K562 (cell line): ENCODE results near the gene SREBF1. TPM values are rescaled to one million over a fixed set of nuclear protein-coding genes. Genes with fewer than 3 reads are reported as not detected.

Experiments
- BACH1 ChIP-seq: fragments of 200-800 bp; sonication (Bioruptor generic); IDR thresholded peaks from 2 replicates; pipeline ENCODE4 v1.6.1; 2016; ENCODE audit warnings: missing genetic modification characterization, missing compliant biosample characterization
- BRD4 ChIP-seq: fragments of 200-600 bp; sonication (generic); IDR thresholded peaks from 2 replicates; pipeline ENCODE4 v1.6.1; 2017; ENCODE audit warnings: inconsistent platforms
- CCAR2 ChIP-seq: fragments of 200-400 bp; formaldehyde crosslinking; IDR thresholded peaks from 2 replicates; pipeline ENCODE4 v1.6.1; 2017; ENCODE audit warnings: mild to moderate bottlenecking, low read depth, low read length
- FOXP1 ChIP-seq: sonication (generic); formaldehyde crosslinking; IDR thresholded peaks from 2 replicates; pipeline ENCODE4 v1.8.0; 2022; ENCODE audit warnings: mild to moderate bottlenecking, missing genetic modification reagents
- HDAC1 ChIP-seq, 2 experiments: fragments of 450-650 bp; IDR thresholded peaks; 2 replicates each; pipeline ENCODE4 v1.6.1; 2016 to 2017; ENCODE audit warnings: inconsistent platforms in 1 of 2, mild to moderate bottlenecking in 1 of 2, moderate library complexity in 1 of 2
- HMGN3 ChIP-seq: IDR thresholded peaks from 2 replicates; pipeline ENCODE4 v1.6.1; 2011; ENCODE audit warnings: borderline replicate concordance, low read depth, mild to moderate bottlenecking, mixed read lengths, low read length; ENCODE audit not compliant: insufficient read length; ENCODE audit errors: extremely low read depth
- KAT2B ChIP-seq: IDR thresholded peaks from one replicate; pipeline ENCODE4 v1.6.1; 2012; ENCODE audit warnings: low read depth, mild to moderate bottlenecking, control low read depth, inconsistent platforms, low read length, moderate library complexity
- KLF6 ChIP-seq: fragments of 250-450 bp; sonication (Bioruptor Pico); IDR thresholded peaks from 2 replicates; pipeline ENCODE4 v1.4.0; 2020; ENCODE audit warnings: mild to moderate bottlenecking, moderate library complexity, borderline replicate concordance
- NFYB ChIP-seq: IDR thresholded peaks from 2 replicates; pipeline ENCODE4 v1.6.1; 2011; ENCODE audit warnings: mild to moderate bottlenecking, moderate library complexity; ENCODE audit not compliant: insufficient read length; ENCODE audit errors: extremely low read depth
- PTBP1 ChIP-seq: fragments of 200-400 bp; formaldehyde crosslinking; IDR thresholded peaks from 2 replicates; pipeline ENCODE4 v1.6.1; 2017; ENCODE audit warnings: low read depth, low read length
- SMARCA4 ChIP-seq: fragments of 450-650 bp; IDR thresholded peaks from 2 replicates; pipeline ENCODE4 v1.6.1; 2016
- TCFL5 ChIP-seq: fragments of 250-450 bp; sonication (Bioruptor Pico); conservative IDR thresholded peaks from 2 replicates; pipeline ENCODE4 v1.6.1; 2021; ENCODE audit warnings: mild to moderate bottlenecking, moderate library complexity, matching md5 sums
- TFAM ChIP-seq: fragments of 250-450 bp; sonication (Bioruptor Pico); conservative IDR thresholded peaks from 2 replicates; pipeline ENCODE4 v1.5.0; 2021; ENCODE audit warnings: mild to moderate bottlenecking, moderate library complexity
- ZNF24 ChIP-seq: fragments of 450-650 bp; IDR thresholded peaks from 2 replicates; pipeline ENCODE4 v1.6.1; 2016
- ZNF263 ChIP-seq: sonication (generic); formaldehyde crosslinking; IDR thresholded peaks from 2 replicates; pipeline ENCODE4 v1.8.0; 2022; ENCODE audit warnings: mild to moderate bottlenecking, missing genetic modification reagents, borderline replicate concordance
- ZNF354B ChIP-seq: fragments of 250-450 bp; sonication (Bioruptor Pico); IDR thresholded peaks from 2 replicates; pipeline ENCODE4 v1.4.0; 2020
- ZNF561 ChIP-seq: fragments of 450-650 bp; formaldehyde crosslinking; conservative IDR thresholded peaks from 2 replicates; pipeline ENCODE4 v1.4.0; 2020; ENCODE audit warnings: mild to moderate bottlenecking, moderate library complexity
- ZNF76 ChIP-seq: fragments of 250-450 bp; sonication (Bioruptor Pico); IDR thresholded peaks from 2 replicates; pipeline ENCODE4 v1.4.0; 2020; ENCODE audit warnings: mild to moderate bottlenecking, moderate library complexity, borderline replicate concordance
- ZNF766 ChIP-seq: fragments of 200-800 bp; sonication (Bioruptor generic); conservative IDR thresholded peaks from 2 replicates; pipeline ENCODE4 v1.6.1; 2016; ENCODE audit warnings: missing genetic modification characterization, missing compliant biosample characterization
- ZZZ3 ChIP-seq: fragments of 450-650 bp; IDR thresholded peaks from 2 replicates; pipeline ENCODE4 v1.6.1; 2016; ENCODE audit warnings: antibody characterized with exemption, mild to moderate bottlenecking, moderate library complexity
- polyA plus RNA-seq, 8 experiments: library from polyadenylated mRNA; depleted of rRNA in 4 of 8; stranded (reverse) in 5 of 8; unstranded in 3 of 8; fragments of >200 nt; fragmentation: Nextera tagmentation in 2 of 8; fragmentation: Illumina TruSeq in 1 of 8; extraction: Ambion mirVana in 2 of 8; extraction: Trizol in 1 of 8; gene quantifications; 2 replicates each; pipeline versions ENCODE4 v1.2.1 to v1.2.3, GENCODE V29; 2011 to 2014; ENCODE audit warnings: inconsistent platforms in 1 of 8, missing spikeins in 1 of 8
- total RNA-seq, 7 experiments: library from RNA; depleted of rRNA in 6 of 7; stranded (reverse); fragments of >200 nt in 6 of 7; fragmentation: Illumina TruSeq in 2 of 7; extraction: Trizol in 2 of 7; gene quantifications; 2 replicates each; pipeline versions ENCODE4 v1.2.1 to v1.2.3, GENCODE V29; 2011 to 2021; ENCODE audit warnings: low replicate concordance in 1 of 7
- TF ChIP-seq, protein P1 (sequence below): fragments of 200-800 bp; sonication (Bioruptor generic); IDR thresholded peaks from 2 replicates; pipeline ENCODE4 v1.6.1; 2016; ENCODE audit warnings: missing genetic modification characterization, missing compliant biosample characterization
- TF ChIP-seq, protein P2 (sequence below), 3 experiments: IDR thresholded peaks in 2 of 3; conservative IDR thresholded peaks in 1 of 3; 2 replicates each; pipeline ENCODE4 v1.5.1; 2011 to 2012; ENCODE audit warnings: low read length in 3 of 3, mild to moderate bottlenecking in 3 of 3, control low read depth in 2 of 3, improper control_type of control experiment in 1 of 3, inconsistent platforms in 1 of 3, low read depth in 1 of 3, mixed read lengths in 1 of 3, moderate library complexity in 1 of 3; ENCODE audit not compliant: insufficient read depth in 2 of 3
- TF ChIP-seq, protein P3 (sequence below): sonication (generic); formaldehyde crosslinking; IDR thresholded peaks from 2 replicates; pipeline ENCODE4 v1.8.1; 2023; ENCODE audit warnings: mild to moderate bottlenecking, missing genetic modification reagents

SREBF1 gene
- total and polyA plus RNA-seq, 9 of the 15 experiments (the other 6 are each of a cell fraction or from before 2014, with no cell fraction given) = 1.6 to 169 (median 69.4) TPM

DNA sequence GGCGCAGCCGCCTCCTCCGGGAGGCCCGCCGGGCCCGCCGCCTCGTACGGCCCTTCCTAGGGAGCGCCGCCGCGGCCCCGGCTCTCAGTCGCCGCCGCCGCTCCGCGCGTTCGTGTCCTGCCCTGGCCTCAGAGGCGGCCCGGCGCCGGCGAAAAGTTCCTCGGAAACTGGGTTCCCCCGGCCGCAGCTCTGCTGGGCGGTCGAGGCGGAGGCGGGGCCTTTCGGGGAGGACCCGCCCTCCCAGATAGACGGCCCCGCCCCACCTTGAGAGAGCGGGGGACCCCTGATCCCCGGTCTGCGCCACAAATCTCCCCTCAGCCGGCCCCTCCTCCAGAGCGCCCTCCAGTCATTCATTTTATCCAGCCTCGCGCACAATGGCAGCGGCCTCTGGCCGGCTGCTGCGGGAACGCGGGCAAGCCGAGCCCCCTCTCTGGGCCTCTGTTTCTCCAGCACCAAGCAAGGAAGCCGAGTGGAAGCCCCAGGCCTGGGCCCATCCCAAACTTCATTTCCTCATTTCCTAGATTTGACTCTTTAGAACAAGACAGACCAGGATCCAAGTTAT lies at the start of gene SREBF1 (continued):
- TF ChIP-seq TCFL5 (CRISPR knock-in tag) = no peak
- no peak for TF ChIP-seq BACH1 (tag)
- TF ChIP-seq FOXP1 (CRISPR knock-in tag) = no peak
- no peak for TF ChIP-seq ZZZ3
- TF ChIP-seq, protein P1, sequence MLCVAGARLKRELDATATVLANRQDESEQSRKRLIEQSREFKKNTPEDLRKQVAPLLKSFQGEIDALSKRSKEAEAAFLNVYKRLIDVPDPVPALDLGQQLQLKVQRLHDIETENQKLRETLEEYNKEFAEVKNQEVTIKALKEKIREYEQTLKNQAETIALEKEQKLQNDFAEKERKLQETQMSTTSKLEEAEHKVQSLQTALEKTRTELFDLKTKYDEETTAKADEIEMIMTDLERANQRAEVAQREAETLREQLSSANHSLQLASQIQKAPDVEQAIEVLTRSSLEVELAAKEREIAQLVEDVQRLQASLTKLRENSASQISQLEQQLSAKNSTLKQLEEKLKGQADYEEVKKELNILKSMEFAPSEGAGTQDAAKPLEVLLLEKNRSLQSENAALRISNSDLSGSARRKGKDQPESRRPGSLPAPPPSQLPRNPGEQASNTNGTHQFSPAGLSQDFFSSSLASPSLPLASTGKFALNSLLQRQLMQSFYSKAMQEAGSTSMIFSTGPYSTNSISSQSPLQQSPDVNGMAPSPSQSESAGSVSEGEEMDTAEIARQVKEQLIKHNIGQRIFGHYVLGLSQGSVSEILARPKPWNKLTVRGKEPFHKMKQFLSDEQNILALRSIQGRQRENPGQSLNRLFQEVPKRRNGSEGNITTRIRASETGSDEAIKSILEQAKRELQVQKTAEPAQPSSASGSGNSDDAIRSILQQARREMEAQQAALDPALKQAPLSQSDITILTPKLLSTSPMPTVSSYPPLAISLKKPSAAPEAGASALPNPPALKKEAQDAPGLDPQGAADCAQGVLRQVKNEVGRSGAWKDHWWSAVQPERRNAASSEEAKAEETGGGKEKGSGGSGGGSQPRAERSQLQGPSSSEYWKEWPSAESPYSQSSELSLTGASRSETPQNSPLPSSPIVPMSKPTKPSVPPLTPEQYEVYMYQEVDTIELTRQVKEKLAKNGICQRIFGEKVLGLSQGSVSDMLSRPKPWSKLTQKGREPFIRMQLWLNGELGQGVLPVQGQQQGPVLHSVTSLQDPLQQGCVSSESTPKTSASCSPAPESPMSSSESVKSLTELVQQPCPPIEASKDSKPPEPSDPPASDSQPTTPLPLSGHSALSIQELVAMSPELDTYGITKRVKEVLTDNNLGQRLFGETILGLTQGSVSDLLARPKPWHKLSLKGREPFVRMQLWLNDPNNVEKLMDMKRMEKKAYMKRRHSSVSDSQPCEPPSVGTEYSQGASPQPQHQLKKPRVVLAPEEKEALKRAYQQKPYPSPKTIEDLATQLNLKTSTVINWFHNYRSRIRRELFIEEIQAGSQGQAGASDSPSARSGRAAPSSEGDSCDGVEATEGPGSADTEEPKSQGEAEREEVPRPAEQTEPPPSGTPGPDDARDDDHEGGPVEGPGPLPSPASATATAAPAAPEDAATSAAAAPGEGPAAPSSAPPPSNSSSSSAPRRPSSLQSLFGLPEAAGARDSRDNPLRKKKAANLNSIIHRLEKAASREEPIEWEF = no peak
- no peak for TF ChIP-seq ZNF561 (CRISPR knock-in tag)
- no peak for TF ChIP-seq KAT2B
- TF ChIP-seq KLF6 (CRISPR knock-in tag) = no peak
- TF ChIP-seq HMGN3 = no peak
- TF ChIP-seq HDAC1 (IDR thresholded peaks at IDR 0.05) = no peak
- no peak for TF ChIP-seq ZNF766 (CRISPR knock-in tag)
- TF ChIP-seq BRD4 = no peak
- no peak; the same call in 1 of the 2 replicates for TF ChIP-seq SMARCA4
- TF ChIP-seq ZNF263 (CRISPR knock-in tag) = no peak
- no peak for TF ChIP-seq NFYB
- no peak for TF ChIP-seq CCAR2
- TF ChIP-seq PTBP1 = no peak
- TF ChIP-seq ZNF76 (CRISPR knock-in tag) = no peak
- TF ChIP-seq, protein P2, sequence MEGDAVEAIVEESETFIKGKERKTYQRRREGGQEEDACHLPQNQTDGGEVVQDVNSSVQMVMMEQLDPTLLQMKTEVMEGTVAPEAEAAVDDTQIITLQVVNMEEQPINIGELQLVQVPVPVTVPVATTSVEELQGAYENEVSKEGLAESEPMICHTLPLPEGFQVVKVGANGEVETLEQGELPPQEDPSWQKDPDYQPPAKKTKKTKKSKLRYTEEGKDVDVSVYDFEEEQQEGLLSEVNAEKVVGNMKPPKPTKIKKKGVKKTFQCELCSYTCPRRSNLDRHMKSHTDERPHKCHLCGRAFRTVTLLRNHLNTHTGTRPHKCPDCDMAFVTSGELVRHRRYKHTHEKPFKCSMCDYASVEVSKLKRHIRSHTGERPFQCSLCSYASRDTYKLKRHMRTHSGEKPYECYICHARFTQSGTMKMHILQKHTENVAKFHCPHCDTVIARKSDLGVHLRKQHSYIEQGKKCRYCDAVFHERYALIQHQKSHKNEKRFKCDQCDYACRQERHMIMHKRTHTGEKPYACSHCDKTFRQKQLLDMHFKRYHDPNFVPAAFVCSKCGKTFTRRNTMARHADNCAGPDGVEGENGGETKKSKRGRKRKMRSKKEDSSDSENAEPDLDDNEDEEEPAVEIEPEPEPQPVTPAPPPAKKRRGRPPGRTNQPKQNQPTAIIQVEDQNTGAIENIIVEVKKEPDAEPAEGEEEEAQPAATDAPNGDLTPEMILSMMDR (IDR thresholded peaks at IDR 0.05 in 2 of 3, conservative IDR thresholded peaks at IDR 0.05 in 1 of 3; ENCODE audit: insufficient read depth in 2 of 3, low read depth in 1 of 3, low read length in 3 of 3) = no peak
- no peak for TF ChIP-seq ZNF354B (CRISPR knock-in tag)
- TF ChIP-seq ZNF24 = peak; percentile 39; the same call in 1 of the 2 replicates
- TF ChIP-seq, protein P3, sequence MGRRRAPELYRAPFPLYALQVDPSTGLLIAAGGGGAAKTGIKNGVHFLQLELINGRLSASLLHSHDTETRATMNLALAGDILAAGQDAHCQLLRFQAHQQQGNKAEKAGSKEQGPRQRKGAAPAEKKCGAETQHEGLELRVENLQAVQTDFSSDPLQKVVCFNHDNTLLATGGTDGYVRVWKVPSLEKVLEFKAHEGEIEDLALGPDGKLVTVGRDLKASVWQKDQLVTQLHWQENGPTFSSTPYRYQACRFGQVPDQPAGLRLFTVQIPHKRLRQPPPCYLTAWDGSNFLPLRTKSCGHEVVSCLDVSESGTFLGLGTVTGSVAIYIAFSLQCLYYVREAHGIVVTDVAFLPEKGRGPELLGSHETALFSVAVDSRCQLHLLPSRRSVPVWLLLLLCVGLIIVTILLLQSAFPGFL = no peak
- no peak for TF ChIP-seq TFAM (CRISPR knock-in tag)
